K562 (cell line): ENCODE results near the gene RYR1. TPM values are rescaled to one million over a fixed set of nuclear protein-coding genes. Genes with fewer than 3 reads are reported as not detected.

Experiments used
- ATAC-seq: fragments of 200-7000 bp; cut with Tn5 transposase; 3 replicates; pipeline ENCODE4 v1.9.1; 2020; ENCODE audit warnings: moderate library complexity
- BruUV-seq: library from RNA; stranded (reverse); fragments of 400-500 nt; replicated peaks from 2 replicates; lab custom pipeline; 2021; lab: Mats Ljungman, UMichigan
- CTCF ChIA-PET: fragments of 300-600 bp; formaldehyde crosslinking; extraction: SDS; loops from one replicate; lab custom pipeline; 2021; ENCODE audit warnings: low intra/inter-chr PET ratio; lab: Yijun Ruan, JAX
- POLR2A ChIA-PET: fragments of 300-600, 350-650 bp; sonication (Branson Sonifier 250); formaldehyde crosslinking; extraction: SDS; loops from one replicate; lab custom pipeline; 2021; ENCODE audit warnings: antibody characterized with exemption, inconsistent platforms; lab: Yijun Ruan, JAX
- DNase-seq, 4 experiments: peaks; one replicate each; pipeline versions ENCODE4 v3.0.0 to v3.0.0-alpha.2; 2011 to 2018; ENCODE audit warnings: low spot score in 3 of 4, mixed read lengths in 3 of 4; ENCODE audit errors: extremely low read depth in 1 of 4
- FAIRE-seq: peaks from 2 replicates; lab custom pipeline; 2011; peaks lifted over from hg19 to GRCh38; lab: Jason Lieb, UNC
- H2AFZ ChIP-seq: 2 replicates; pipeline ENCODE4 v1.6.0; 2011; ENCODE audit warnings: low read depth, low read length, control low read depth, inconsistent platforms
- H3K27ac ChIP-seq: fragments of 200-600 bp; 3 replicates; pipeline ENCODE4 v1.8.0; 2011; ENCODE audit warnings: low read depth, mild to moderate bottlenecking, control low read depth, inconsistent platforms, low read length, moderate library complexity, mixed read lengths; ENCODE audit errors: extremely low read depth
- H3K27me3 ChIP-seq, 2 experiments: fragments of 300-600 bp in 1 of 2; 2 replicates in 1 of 2; 3 replicates in 1 of 2; pipeline versions ENCODE4 v1.6.0 to v1.8.0; 2011; ENCODE audit warnings: inconsistent platforms in 2 of 2, low read length in 2 of 2, mild to moderate bottlenecking in 1 of 2, mixed read lengths in 1 of 2, moderate library complexity in 1 of 2; ENCODE audit not compliant: control insufficient read depth in 2 of 2, insufficient read depth in 2 of 2
- H3K36me3 ChIP-seq: fragments of 300-600 bp; 3 replicates; pipeline ENCODE4 v1.8.0; 2011; ENCODE audit warnings: mild to moderate bottlenecking, low read length, inconsistent platforms; ENCODE audit not compliant: control insufficient read depth, insufficient read depth
- H3K4me1 ChIP-seq, 2 experiments: fragments of 200-600 bp in 1 of 2; replicated peaks in 1 of 2; 2 replicates in 1 of 2; 3 replicates in 1 of 2; pipeline versions ENCODE4 v1.5.1 to v1.8.0; 2011; ENCODE audit warnings: inconsistent platforms in 2 of 2, low read length in 2 of 2, mild to moderate bottlenecking in 1 of 2, mixed read lengths in 1 of 2, moderate library complexity in 1 of 2; ENCODE audit not compliant: control insufficient read depth in 2 of 2, insufficient read depth in 2 of 2
- H3K4me2 ChIP-seq: 2 replicates; pipeline ENCODE4 v1.6.1; 2011; ENCODE audit warnings: low read length, control low read depth, inconsistent platforms, mixed read lengths; ENCODE audit not compliant: insufficient read depth
- H3K4me3 ChIP-seq: fragments of 200-600 bp; sonication (generic), shearing (Covaris generic); 2 replicates; pipeline ENCODE4 v1.5.1; 2016; ENCODE audit warnings: control low read depth, inconsistent platforms
- H3K79me2 ChIP-seq: fragments of 200-600 bp; 3 replicates; pipeline ENCODE4 v1.8.0; 2011; ENCODE audit warnings: low read length, inconsistent platforms; ENCODE audit not compliant: control insufficient read depth, insufficient read depth
- H3K9ac ChIP-seq, 2 experiments: 2 replicates each; pipeline versions ENCODE4 v1.6.0 to v1.6.1; 2011; ENCODE audit warnings: low read depth in 2 of 2, low read length in 2 of 2, control low read depth in 1 of 2, inconsistent platforms in 1 of 2, mild to moderate bottlenecking in 1 of 2, mixed read lengths in 1 of 2; ENCODE audit not compliant: insufficient read depth in 1 of 2
- H3K9me1 ChIP-seq: one replicate; pipeline ENCODE4 v1.6.0; 2011; ENCODE audit warnings: inconsistent platforms, mild to moderate bottlenecking, low read length, moderate library complexity; ENCODE audit not compliant: control insufficient read depth, insufficient read depth
- H3K9me3 ChIP-seq: replicated peaks from 2 replicates; pipeline ENCODE4 v1.5.1; 2011; ENCODE audit warnings: low read depth, low read length, inconsistent platforms; ENCODE audit not compliant: control insufficient read depth, insufficient read depth
- H4K20me1 ChIP-seq: replicated peaks from 2 replicates; pipeline ENCODE4 v1.6.1; 2011; ENCODE audit warnings: low read length, inconsistent platforms, mixed read lengths; ENCODE audit not compliant: control insufficient read depth, insufficient read depth
- CBX2 ChIP-seq: fragments of 200-600 bp; sonication (generic); IDR thresholded peaks from one replicate; pipeline ENCODE4 v1.6.1; 2012; ENCODE audit warnings: mild to moderate bottlenecking, low read length, inconsistent platforms; ENCODE audit not compliant: insufficient read depth, poor library complexity, severe bottlenecking
- GTF2A2 ChIP-seq: IDR thresholded peaks from 2 replicates; pipeline ENCODE4 v1.6.1; 2016; ENCODE audit warnings: mild to moderate bottlenecking, missing genetic modification characterization, missing compliant biosample characterization
- POLR2AphosphoS2 ChIP-seq: IDR thresholded peaks from 2 replicates; pipeline ENCODE4 v1.6.1; 2012; ENCODE audit warnings: low read length, improper control_type of control experiment
- RFX7 ChIP-seq: fragments of 250-450 bp; sonication (Bioruptor Pico); IDR thresholded peaks from 2 replicates; pipeline ENCODE4 v1.5.1; 2021; ENCODE audit warnings: mild to moderate bottlenecking
- TRIM28 ChIP-seq: fragments of 450-650 bp; IDR thresholded peaks from 2 replicates; pipeline ENCODE4 v1.6.1; 2017
- ZNF280B ChIP-seq: fragments of 250-450 bp; sonication (Bioruptor Pico); IDR thresholded peaks from 2 replicates; pipeline ENCODE4 v1.5.1; 2021; ENCODE audit warnings: mild to moderate bottlenecking
- ZNF668 ChIP-seq: fragments of 250-450 bp; sonication (Bioruptor Pico); IDR thresholded peaks from 2 replicates; pipeline ENCODE4 v1.8.0; 2022; ENCODE audit warnings: mild to moderate bottlenecking, inconsistent platforms
- WGBS: fragments of 100-300 bp; shearing (Covaris generic); methylation state at CpG from one replicate; pipeline ENCODE4 v1.1.6; 2016; ENCODE audit warnings: low coverage, mixed read lengths; ENCODE audit not compliant: insufficient coverage; ENCODE audit errors: missing lambda C conversion rate; 5-methylcytosine and 5-hydroxymethylcytosine counted together
- in situ Hi-C: fragments of 300-500 bp; cut with MboI; formaldehyde crosslinking; loops from 4 replicates; pipeline ENCODE4 v1.15.0; 2018; ENCODE audit warnings: inconsistent platforms, mixed read lengths
- intact Hi-C: fragments of 100-400 bp; cut with micrococcal nuclease; formaldehyde crosslinking; loops from 2 replicates; pipeline ENCODE4 v1.14.2; 2022
- polyA plus RNA-seq, 8 experiments: library from polyadenylated mRNA; depleted of rRNA in 4 of 8; stranded (reverse) in 5 of 8; unstranded in 3 of 8; fragments of >200 nt; fragmentation: Nextera tagmentation in 2 of 8; fragmentation: Illumina TruSeq in 1 of 8; extraction: Ambion mirVana in 2 of 8; extraction: Trizol in 1 of 8; gene quantifications; 2 replicates each; pipeline versions ENCODE4 v1.2.1 to v1.2.3, GENCODE V29; 2011 to 2014; ENCODE audit warnings: inconsistent platforms in 1 of 8, missing spikeins in 1 of 8
- total RNA-seq, 7 experiments: library from RNA; depleted of rRNA in 6 of 7; stranded (reverse); fragments of >200 nt in 6 of 7; fragmentation: Illumina TruSeq in 2 of 7; extraction: Trizol in 2 of 7; gene quantifications; 2 replicates each; pipeline versions ENCODE4 v1.2.1 to v1.2.3, GENCODE V29; 2011 to 2021; ENCODE audit warnings: low replicate concordance in 1 of 7
- TF ChIP-seq, protein P1 (sequence below): fragments of 200-600 bp; sonication (generic); IDR thresholded peaks from one replicate; pipeline ENCODE4 v1.6.1; 2012; ENCODE audit warnings: mild to moderate bottlenecking, low read depth, low read length, inconsistent platforms
- TF ChIP-seq, protein P2 (sequence below): fragments of 450-650 bp; formaldehyde crosslinking; IDR thresholded peaks from 2 replicates; pipeline ENCODE4 v1.4.0; 2020; ENCODE audit warnings: mild to moderate bottlenecking, moderate library complexity

Gene RYR1
- total and polyA plus RNA-seq, 9 of the 15 experiments (the other 6 are each of a cell fraction or from before 2014, with no cell fraction given) = 0.11 to 7.4 (median 3.7) TPM

- ChIA-PET POLR2A (no interaction called here), CTCF (interaction anchor here (0.6 kb wide), 1 partner anchor 11 kb away, joined by 3 read pairs; no protein-coding TSS in a partner anchor)
- H3K9me3 ChIP-seq = no peaks in the 10 kb centered on the region
- in situ Hi-C loops = no loop called here
- 93% methylated on average over 9 of the region's 9 CpGs for WGBS
- peak overlapping the region in 1 of 2 experiments; percentile 71; a peak in 2 of 4 replicates for H3K9ac ChIP-seq
- H3K36me3 ChIP-seq = peaks cover 29% of the 10 kb centered on the region; the same call in 1 of the 3 replicates
- ATAC-seq = no peak
- no peak for FAIRE-seq
- no peak overlapping the region for H3K4me3 ChIP-seq
- H3K4me2 ChIP-seq = no peak overlapping the region
- H3K9me1 ChIP-seq = no peaks in the 10 kb centered on the region
- H4K20me1 ChIP-seq = no peaks in the 10 kb centered on the region
- H2AFZ ChIP-seq = no peak overlapping the region
- H3K79me2 ChIP-seq = no peaks in the 10 kb centered on the region
- no peak overlapping the region for H3K27ac ChIP-seq
- peaks cover 5 to 23% of the 10 kb centered on the region in 2 experiments for H3K4me1 ChIP-seq
- no peaks in the 10 kb centered on the region for H3K27me3 ChIP-seq
- intact Hi-C loops = no loop called here
- no peak for DNase-seq
- BruUV-seq = no TSS peak
- TF ChIP-seq, protein P1, sequence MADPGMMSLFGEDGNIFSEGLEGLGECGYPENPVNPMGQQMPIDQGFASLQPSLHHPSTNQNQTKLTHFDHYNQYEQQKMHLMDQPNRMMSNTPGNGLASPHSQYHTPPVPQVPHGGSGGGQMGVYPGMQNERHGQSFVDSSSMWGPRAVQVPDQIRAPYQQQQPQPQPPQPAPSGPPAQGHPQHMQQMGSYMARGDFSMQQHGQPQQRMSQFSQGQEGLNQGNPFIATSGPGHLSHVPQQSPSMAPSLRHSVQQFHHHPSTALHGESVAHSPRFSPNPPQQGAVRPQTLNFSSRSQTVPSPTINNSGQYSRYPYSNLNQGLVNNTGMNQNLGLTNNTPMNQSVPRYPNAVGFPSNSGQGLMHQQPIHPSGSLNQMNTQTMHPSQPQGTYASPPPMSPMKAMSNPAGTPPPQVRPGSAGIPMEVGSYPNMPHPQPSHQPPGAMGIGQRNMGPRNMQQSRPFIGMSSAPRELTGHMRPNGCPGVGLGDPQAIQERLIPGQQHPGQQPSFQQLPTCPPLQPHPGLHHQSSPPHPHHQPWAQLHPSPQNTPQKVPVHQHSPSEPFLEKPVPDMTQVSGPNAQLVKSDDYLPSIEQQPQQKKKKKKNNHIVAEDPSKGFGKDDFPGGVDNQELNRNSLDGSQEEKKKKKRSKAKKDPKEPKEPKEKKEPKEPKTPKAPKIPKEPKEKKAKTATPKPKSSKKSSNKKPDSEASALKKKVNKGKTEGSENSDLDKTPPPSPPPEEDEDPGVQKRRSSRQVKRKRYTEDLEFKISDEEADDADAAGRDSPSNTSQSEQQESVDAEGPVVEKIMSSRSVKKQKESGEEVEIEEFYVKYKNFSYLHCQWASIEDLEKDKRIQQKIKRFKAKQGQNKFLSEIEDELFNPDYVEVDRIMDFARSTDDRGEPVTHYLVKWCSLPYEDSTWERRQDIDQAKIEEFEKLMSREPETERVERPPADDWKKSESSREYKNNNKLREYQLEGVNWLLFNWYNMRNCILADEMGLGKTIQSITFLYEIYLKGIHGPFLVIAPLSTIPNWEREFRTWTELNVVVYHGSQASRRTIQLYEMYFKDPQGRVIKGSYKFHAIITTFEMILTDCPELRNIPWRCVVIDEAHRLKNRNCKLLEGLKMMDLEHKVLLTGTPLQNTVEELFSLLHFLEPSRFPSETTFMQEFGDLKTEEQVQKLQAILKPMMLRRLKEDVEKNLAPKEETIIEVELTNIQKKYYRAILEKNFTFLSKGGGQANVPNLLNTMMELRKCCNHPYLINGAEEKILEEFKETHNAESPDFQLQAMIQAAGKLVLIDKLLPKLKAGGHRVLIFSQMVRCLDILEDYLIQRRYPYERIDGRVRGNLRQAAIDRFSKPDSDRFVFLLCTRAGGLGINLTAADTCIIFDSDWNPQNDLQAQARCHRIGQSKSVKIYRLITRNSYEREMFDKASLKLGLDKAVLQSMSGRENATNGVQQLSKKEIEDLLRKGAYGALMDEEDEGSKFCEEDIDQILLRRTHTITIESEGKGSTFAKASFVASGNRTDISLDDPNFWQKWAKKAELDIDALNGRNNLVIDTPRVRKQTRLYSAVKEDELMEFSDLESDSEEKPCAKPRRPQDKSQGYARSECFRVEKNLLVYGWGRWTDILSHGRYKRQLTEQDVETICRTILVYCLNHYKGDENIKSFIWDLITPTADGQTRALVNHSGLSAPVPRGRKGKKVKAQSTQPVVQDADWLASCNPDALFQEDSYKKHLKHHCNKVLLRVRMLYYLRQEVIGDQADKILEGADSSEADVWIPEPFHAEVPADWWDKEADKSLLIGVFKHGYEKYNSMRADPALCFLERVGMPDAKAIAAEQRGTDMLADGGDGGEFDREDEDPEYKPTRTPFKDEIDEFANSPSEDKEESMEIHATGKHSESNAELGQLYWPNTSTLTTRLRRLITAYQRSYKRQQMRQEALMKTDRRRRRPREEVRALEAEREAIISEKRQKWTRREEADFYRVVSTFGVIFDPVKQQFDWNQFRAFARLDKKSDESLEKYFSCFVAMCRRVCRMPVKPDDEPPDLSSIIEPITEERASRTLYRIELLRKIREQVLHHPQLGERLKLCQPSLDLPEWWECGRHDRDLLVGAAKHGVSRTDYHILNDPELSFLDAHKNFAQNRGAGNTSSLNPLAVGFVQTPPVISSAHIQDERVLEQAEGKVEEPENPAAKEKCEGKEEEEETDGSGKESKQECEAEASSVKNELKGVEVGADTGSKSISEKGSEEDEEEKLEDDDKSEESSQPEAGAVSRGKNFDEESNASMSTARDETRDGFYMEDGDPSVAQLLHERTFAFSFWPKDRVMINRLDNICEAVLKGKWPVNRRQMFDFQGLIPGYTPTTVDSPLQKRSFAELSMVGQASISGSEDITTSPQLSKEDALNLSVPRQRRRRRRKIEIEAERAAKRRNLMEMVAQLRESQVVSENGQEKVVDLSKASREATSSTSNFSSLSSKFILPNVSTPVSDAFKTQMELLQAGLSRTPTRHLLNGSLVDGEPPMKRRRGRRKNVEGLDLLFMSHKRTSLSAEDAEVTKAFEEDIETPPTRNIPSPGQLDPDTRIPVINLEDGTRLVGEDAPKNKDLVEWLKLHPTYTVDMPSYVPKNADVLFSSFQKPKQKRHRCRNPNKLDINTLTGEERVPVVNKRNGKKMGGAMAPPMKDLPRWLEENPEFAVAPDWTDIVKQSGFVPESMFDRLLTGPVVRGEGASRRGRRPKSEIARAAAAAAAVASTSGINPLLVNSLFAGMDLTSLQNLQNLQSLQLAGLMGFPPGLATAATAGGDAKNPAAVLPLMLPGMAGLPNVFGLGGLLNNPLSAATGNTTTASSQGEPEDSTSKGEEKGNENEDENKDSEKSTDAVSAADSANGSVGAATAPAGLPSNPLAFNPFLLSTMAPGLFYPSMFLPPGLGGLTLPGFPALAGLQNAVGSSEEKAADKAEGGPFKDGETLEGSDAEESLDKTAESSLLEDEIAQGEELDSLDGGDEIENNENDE = no peak
- no peak for TF ChIP-seq ZNF668 (CRISPR knock-in tag)
- TF ChIP-seq POLR2AphosphoS2 = no peak
- no peak for TF ChIP-seq GTF2A2 (tag)
- no peak for TF ChIP-seq RFX7 (CRISPR knock-in tag)
- TF ChIP-seq, protein P2, sequence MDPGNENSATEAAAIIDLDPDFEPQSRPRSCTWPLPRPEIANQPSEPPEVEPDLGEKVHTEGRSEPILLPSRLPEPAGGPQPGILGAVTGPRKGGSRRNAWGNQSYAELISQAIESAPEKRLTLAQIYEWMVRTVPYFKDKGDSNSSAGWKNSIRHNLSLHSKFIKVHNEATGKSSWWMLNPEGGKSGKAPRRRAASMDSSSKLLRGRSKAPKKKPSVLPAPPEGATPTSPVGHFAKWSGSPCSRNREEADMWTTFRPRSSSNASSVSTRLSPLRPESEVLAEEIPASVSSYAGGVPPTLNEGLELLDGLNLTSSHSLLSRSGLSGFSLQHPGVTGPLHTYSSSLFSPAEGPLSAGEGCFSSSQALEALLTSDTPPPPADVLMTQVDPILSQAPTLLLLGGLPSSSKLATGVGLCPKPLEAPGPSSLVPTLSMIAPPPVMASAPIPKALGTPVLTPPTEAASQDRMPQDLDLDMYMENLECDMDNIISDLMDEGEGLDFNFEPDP (CRISPR knock-in tag) = no peak
- TF ChIP-seq TRIM28 = no peak
- no peak for TF ChIP-seq CBX2
- TF ChIP-seq ZNF280B (CRISPR knock-in tag) = no peak
These were observed 14.7 kb downstream of the RYR1 start for GRCh38 chr19:38448225-38448624.
